Peyer's patch (tissue), 4 donors: ENCODE data around the gene SLC25A19. TPM values are rescaled to one million over a fixed set of nuclear protein-coding genes. Genes with fewer than 3 reads are reported as not detected.
A peak's percentile ranks its signal among the peaks of the same experiment; 100 is the strongest.

ENCODE experiments used
- DNase-seq, 3 donors: peaks; one replicate each; pipeline ENCODE4 v3.0.0-alpha.2; 2017 to 2019
- H3K27ac ChIP-seq, 4 donors: fragments of 200-600 bp; sonication (generic); one replicate each; pipeline ENCODE4 v1.5.1; 2016 to 2019
- H3K27me3 ChIP-seq, 2 donors: fragments of 200-600 bp; sonication (generic); one replicate each; pipeline ENCODE4 v1.5.1; 2019
- H3K36me3 ChIP-seq, 3 donors: fragments of 200-600 bp; sonication (generic); one replicate each; pipeline ENCODE4 v1.5.1; 2016 to 2019
- H3K4me1 ChIP-seq, 4 donors: fragments of 200-600 bp; sonication (generic); one replicate each; pipeline ENCODE4 v1.5.1; 2016 to 2019
- H3K4me3 ChIP-seq, 4 donors: fragments of 200-600 bp; sonication (generic); 1 replicate in 3 of 4; 2 replicates in 1 of 4; pipeline ENCODE4 v1.5.1; 2016 to 2019; ENCODE audit warnings: mild to moderate bottlenecking in 1 of 4
- H3K9me3 ChIP-seq, 4 donors: fragments of 200-600 bp; sonication (generic); one replicate each; pipeline ENCODE4 v1.5.1; 2016 to 2019; ENCODE audit warnings: mild to moderate bottlenecking in 1 of 4
- CTCF ChIP-seq, 6 experiments: fragments of 450-650 bp in 4 of 6; fragments of 200-600 bp in 2 of 6; sonication (generic) in 1 of 6; IDR thresholded peaks; one replicate each; pipeline ENCODE4 v1.5.1; 2017 to 2019; ENCODE audit warnings: antibody characterized with exemption in 6 of 6, mild to moderate bottlenecking in 3 of 6, moderate library complexity in 1 of 6
- POLR2A ChIP-seq, 2 donors: fragments of 450-650 bp; IDR thresholded peaks; one replicate each; pipeline ENCODE4 v1.5.1; 2017; ENCODE audit warnings: antibody characterized with exemption in 2 of 2, mild to moderate bottlenecking in 2 of 2, moderate library complexity in 2 of 2
- total RNA-seq, 4 donors: library from RNA; depleted of rRNA; stranded (reverse); fragments of >200 nt; gene quantifications; one replicate each; pipeline ENCODE4 v1.1.0, GENCODE V29; 2016

SLC25A19 gene
- total RNA-seq, 4 donors from 2014 or later = 8.2 to 24.8 (median 17.0) TPM

DNA sequence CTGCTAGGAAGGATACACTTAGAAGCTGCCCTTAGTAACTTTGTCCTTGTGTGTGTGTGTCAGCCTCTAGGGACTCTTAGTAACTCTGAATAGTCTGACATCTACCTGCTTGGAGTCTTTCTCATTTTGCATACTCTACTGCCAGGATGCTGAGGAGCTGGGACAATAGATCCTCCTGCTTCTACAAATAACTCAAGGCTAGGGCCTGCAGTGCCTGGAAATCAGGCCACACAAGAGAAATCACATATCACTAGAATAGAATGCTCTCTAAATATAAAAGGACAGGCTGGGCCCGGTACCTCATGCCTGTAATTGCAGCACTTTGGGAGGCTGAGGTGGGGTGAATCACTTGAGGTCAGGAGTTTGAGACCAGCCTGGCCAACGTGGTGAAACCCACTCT, 38.5 kb upstream of the SLC25A19 start:
- Histone ChIP-seq H3K9me3 (no peaks in the 10 kb centered on the region), H3K27ac (no peak overlapping the region), H3K36me3 (peaks cover 0 to 33% (median 0%) of the 10 kb centered on the region in 3 donors), H3K27me3 (no peaks in the 10 kb centered on the region), H3K4me3 (no peak overlapping the region), H3K4me1 (peaks cover 0 to under 1% (median 0%) of the 10 kb centered on the region in 4 donors)
- no peak for DNase-seq
- TF ChIP-seq POLR2A (IDR thresholded peaks at IDR 0.05) = no peak
- TF ChIP-seq CTCF (IDR thresholded peaks at IDR 0.05) = no peak

DNA sequence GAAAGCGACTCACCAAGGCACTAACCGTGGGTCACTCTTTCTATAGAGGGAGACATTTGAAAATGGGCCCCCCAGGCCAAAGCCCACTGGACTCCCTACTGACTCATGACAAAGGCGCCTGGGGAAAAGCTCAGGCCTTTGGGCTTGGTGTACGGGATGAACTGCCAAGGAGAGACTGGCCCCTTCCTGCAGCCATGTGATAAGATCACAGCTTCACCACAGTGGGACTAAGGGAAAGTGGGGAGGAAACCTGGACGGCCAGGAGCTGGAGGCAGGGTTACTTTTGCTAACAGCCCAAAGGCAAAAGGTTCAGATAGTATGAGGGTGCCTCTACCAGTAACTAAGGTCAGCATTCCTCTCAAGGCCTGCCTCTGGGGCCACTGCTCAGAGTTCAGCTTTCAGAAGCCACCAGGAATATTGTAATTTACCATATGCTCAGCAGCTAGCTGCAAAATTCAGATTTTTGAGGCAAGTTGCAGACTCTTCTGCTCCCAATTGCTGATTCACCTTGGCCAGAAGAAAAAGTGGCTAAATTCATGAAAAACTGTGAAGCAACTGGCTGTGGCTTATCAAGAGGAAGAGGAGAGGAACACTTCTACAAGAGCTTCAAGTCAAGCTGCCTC, 37.1 kb upstream of the SLC25A19 start:
- H3K4me1 ChIP-seq = peaks cover 0 to 4% (median 0%) of the 10 kb centered on the region in 4 donors
- no peaks in the 10 kb centered on the region for H3K27me3 ChIP-seq
- H3K4me3 ChIP-seq = no peak overlapping the region
- no peaks in the 10 kb centered on the region for H3K9me3 ChIP-seq
- no peak for DNase-seq
- TF ChIP-seq CTCF (IDR thresholded peaks at IDR 0.05) (no peak), POLR2A (IDR thresholded peaks at IDR 0.05) (no peak)
- peaks cover 0 to 27% (median 0%) of the 10 kb centered on the region in 3 donors for H3K36me3 ChIP-seq
- H3K27ac ChIP-seq = peak overlapping the region in 3 of 4 donors; percentile 22 to 53 (median 24)

DNA sequence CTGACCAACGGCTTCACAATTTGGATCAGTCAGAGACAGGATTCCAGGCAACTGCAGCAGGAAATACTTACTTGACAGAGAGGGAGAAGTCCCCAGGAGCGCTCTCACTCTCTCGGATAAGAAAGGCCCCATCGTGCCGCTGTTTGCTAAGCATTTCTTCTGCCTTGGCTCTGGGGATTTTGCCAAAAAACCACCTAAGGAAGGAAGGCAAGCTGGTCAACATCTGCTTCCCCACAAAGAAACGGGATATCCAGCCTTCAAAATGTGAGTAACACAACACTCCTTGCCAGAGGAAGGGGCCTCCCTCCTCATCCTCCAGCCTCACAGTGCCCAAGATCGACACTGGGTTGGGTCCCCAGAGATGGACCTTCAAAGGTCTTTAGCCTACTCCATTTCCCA, 36.6 kb upstream of the SLC25A19 start:
- H3K27me3 ChIP-seq = no peaks in the 10 kb centered on the region
- peaks cover 0 to 4% (median 0%) of the 10 kb centered on the region in 4 donors for H3K4me1 ChIP-seq
- no peaks in the 10 kb centered on the region for H3K9me3 ChIP-seq
- DNase-seq = no peak
- H3K27ac ChIP-seq = peak overlapping the region in 3 of 4 donors; percentile 22 to 53 (median 24)
- H3K4me3 ChIP-seq = no peak overlapping the region
- no peak for TF ChIP-seq POLR2A (IDR thresholded peaks at IDR 0.05)
- no peak for TF ChIP-seq CTCF (IDR thresholded peaks at IDR 0.05)
- peaks cover 0 to 28% (median 0%) of the 10 kb centered on the region in 3 donors for H3K36me3 ChIP-seq

- peak overlapping the region in 3 of 4 donors; percentile 22 to 53 (median 24) for H3K27ac ChIP-seq
These were observed 36.1 kb upstream of the SLC25A19 start for GRCh38 chr17:75325348-75325747.

DNA sequence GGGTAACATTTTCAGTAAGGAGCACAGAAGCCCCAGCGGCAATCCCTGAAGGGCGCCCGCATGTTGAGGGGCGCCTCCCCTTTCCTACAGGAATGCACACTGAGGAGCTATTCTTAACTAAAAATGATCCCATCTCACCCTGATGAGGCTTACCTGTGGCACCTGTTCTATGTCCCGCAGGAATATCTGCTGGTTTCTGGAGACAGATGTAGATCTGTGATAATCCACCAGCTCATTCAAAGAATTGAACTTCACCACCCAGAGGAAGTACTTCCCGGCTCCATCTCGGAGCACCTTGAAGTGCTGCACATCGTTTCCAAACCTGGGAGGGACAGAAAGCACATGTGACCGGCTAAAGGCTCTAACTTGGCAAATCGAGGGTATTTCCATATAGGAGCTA, 32.3 kb upstream of the SLC25A19 start:
- Histone ChIP-seq H3K9me3 (no peaks in the 10 kb centered on the region), H3K4me3 (no peak overlapping the region), H3K27ac (peak overlapping the region in 1 of 4 donors; percentile 74), H3K27me3 (no peaks in the 10 kb centered on the region), H3K36me3 (peaks cover 0 to 48% (median 0%) of the 10 kb centered on the region in 3 donors), H3K4me1 (peaks cover 0 to 4% (median 0%) of the 10 kb centered on the region in 4 donors)
- DNase-seq = no peak
- TF ChIP-seq CTCF (IDR thresholded peaks at IDR 0.05) (no peak), POLR2A (IDR thresholded peaks at IDR 0.05) (no peak)

More at GRCh38 chr17:75325348-75325747, 36.1 kb upstream of the SLC25A19 start:
- no peaks in the 10 kb centered on the region for H3K9me3 ChIP-seq
- H3K4me3 ChIP-seq = no peak overlapping the region
- no peaks in the 10 kb centered on the region for H3K27me3 ChIP-seq
- no peak for TF ChIP-seq POLR2A (IDR thresholded peaks at IDR 0.05)
- no peak for TF ChIP-seq CTCF (IDR thresholded peaks at IDR 0.05)
- H3K36me3 ChIP-seq = peaks cover 0 to 28% (median 0%) of the 10 kb centered on the region in 3 donors
- peaks cover 0 to 4% (median 0%) of the 10 kb centered on the region in 4 donors for H3K4me1 ChIP-seq
- DNase-seq = no peak
